NCI-H1105 treated with DMSO at 0.1 percent for 48 hours (cell line): ENCODE data around the gene AGBL4.

ENCODE experiments used
- DNase-seq: peaks from one replicate; lab custom pipeline; 2025; lab: John Stamatoyannopoulos, UW

AGBL4 gene

GRCh38 chr1:48889082-48889481, 1134.7 kb downstream of the AGBL4 start:
- no peak for DNase-seq

- no peak for DNase-seq
Measured at GRCh38 chr1:48887796-48888195, 1136.0 kb downstream of the AGBL4 start.

- no peak for DNase-seq
Measured at GRCh38 chr1:48882020-48882419, 1141.7 kb downstream of the AGBL4 start.

GRCh38 chr1:48878191-48878940, 1145.4 kb downstream of the AGBL4 start:
- no peak for DNase-seq

GRCh38 chr1:48876330-48876785, 1147.4 kb downstream of the AGBL4 start:
- no peak for DNase-seq

GRCh38 chr1:48875552-48876329, 1148.0 kb downstream of the AGBL4 start:
- peak; percentile 12 for DNase-seq

- no peak for DNase-seq
Measured at GRCh38 chr1:48873944-48874343, 1149.8 kb downstream of the AGBL4 start.

- peak; percentile 43 for DNase-seq
Measured at GRCh38 chr1:48870596-48870995, 1153.2 kb downstream of the AGBL4 start.

- no peak for DNase-seq
Measured at GRCh38 chr1:48869116-48869893, 1154.4 kb downstream of the AGBL4 start.

GRCh38 chr1:48864913-48865312, 1158.8 kb downstream of the AGBL4 start:
- DNase-seq: no peak

- DNase-seq: peak; percentile 88
Measured at GRCh38 chr1:48859456-48859855, 1164.3 kb downstream of the AGBL4 start.

GRCh38 chr1:48858200-48858920, 1165.4 kb downstream of the AGBL4 start:
- DNase-seq: no peak

GRCh38 chr1:48853006-48853405, 1170.7 kb downstream of the AGBL4 start:
- no peak for DNase-seq

- no peak for DNase-seq
Measured at GRCh38 chr1:48851638-48852037, 1172.1 kb downstream of the AGBL4 start.

- DNase-seq: no peak
Measured at GRCh38 chr1:48848035-48848434, 1175.7 kb downstream of the AGBL4 start.

- DNase-seq: no peak
Measured at GRCh38 chr1:48846441-48846840, 1177.3 kb downstream of the AGBL4 start.

- DNase-seq: no peak
Measured at GRCh38 chr1:48844187-48844586, 1179.6 kb downstream of the AGBL4 start.

- DNase-seq: no peak
Measured at GRCh38 chr1:48841966-48842365, 1181.8 kb downstream of the AGBL4 start.

- no peak for DNase-seq
Measured at GRCh38 chr1:48841461-48841860, 1182.3 kb downstream of the AGBL4 start.

- no peak for DNase-seq
Measured at GRCh38 chr1:48831120-48831978, 1192.4 kb downstream of the AGBL4 start.

GRCh38 chr1:48830715-48831114, 1193.0 kb downstream of the AGBL4 start:
- DNase-seq: no peak
